CD4-positive, alpha-beta T cell treated with Interleukin-15 for 4 hours (primary cell): ENCODE measurements around the gene IL13RA1.
"Not testable (repeated sequence)": the region's sequence is repeated elsewhere in the genome, so short reads cannot be mapped to it uniquely, and the experiment has no call there.

Experiments
- DNase-seq: peaks from one replicate; pipeline ENCODE4 v3.0.0-alpha.2; 2020; ENCODE audit warnings: low spot score

IL13RA1 gene

DNA sequence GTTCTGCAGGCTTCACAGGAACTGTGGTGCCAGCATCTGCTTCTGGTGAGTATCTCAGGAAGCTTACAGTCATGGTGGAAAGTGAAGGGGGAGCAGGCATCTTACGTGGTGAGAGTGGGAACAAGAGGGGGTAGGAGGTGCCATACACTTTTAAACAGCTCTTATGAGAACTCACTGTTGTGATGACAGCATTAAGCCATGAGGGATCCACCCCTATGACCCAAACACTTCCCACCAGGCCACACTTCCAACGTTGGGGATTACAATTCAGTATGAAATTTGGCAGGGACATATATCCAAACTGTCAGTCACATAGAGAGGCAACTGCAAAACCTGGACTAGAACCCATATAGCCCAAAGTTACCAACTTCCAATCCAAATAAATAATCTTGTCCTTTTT is 53.1 kb downstream of the IL13RA1 start:
- no peak for DNase-seq

GRCh38 chrX:118780911-118781310 is 53.5 kb downstream of the IL13RA1 start:
- DNase-seq: no peak

- DNase-seq: no peak
These were observed 68.3 kb downstream of the IL13RA1 start for GRCh38 chrX:118795528-118796280.

- DNase-seq: no peak
These were observed 75.5 kb downstream of the IL13RA1 start for GRCh38 chrX:118802857-118803256.

- DNase-seq: peak; percentile 16
These were observed 80.0 kb downstream of the IL13RA1 start for GRCh38 chrX:118807151-118808017.

DNA sequence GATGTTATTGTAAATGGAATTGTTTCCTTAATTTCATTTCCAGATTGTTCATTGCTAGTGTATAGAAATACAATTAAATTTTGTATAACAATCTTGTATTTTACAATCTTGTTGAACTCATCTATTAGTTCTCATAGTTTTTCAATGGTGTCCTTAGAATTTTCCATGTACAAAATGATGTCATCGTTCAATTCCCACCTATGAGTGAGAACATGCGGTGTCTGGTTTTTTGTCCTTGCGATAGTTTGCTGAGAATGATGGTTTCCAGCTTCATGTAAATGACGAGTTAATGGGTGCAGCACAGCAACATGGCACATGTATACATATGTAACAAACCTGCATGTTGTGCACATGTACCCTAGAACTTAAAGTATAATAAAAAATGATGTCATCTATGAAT is 89.9 kb downstream of the IL13RA1 start:
- DNase-seq: not testable (repeated sequence)

DNA sequence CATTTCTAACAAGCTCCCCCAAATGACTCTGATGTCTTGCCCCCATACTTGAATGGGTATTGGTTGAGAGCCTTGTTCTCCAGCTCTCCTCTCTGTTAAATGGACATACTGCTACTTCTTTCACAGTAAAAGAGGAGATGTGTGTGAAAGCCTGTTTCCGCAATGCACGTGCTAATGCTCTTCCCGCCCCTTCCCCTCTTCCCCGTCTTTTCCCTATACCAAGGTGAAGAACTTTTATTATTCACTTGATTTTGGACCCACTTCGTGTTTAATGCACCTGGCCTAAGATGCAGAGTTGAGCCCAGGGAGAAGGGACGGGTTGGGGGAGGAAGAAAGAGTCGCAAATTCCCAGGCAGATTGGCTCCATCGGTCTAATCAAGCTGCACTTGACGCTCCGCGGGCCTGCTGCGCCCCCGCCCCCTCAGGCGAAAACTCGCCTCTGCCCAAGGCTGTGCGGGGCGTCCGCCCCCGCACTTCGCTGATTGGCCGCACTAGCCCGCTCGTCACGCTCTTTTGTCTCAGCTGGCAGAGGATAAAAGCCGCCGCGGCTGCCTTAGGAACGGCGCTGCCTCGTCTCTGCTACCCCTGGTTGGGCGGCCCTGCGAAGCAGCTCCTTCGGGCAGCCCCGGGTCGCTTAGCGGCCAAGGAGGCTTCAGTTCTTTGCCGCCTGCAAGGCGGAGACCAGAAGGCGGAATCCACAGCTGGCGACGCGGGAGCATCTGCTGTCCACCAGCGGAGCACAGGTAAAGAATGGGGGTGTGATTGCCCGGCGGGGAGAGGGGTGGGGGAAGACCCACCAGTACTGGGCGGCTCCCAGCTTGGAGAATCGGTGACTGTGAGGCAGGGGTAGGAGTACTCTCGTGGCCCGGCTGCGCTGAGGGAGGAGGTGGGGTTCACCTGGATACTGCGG is 96.1 kb downstream of the IL13RA1 start, which contains the start of gene ZCCHC12:
Gene ZCCHC12, plus strand, starts transcription at position 562 of the 910 bp plus-strand sequence. CDS start 1,421 bp downstream, outside the sequence.
- DNase-seq: peak; percentile 17

DNA sequence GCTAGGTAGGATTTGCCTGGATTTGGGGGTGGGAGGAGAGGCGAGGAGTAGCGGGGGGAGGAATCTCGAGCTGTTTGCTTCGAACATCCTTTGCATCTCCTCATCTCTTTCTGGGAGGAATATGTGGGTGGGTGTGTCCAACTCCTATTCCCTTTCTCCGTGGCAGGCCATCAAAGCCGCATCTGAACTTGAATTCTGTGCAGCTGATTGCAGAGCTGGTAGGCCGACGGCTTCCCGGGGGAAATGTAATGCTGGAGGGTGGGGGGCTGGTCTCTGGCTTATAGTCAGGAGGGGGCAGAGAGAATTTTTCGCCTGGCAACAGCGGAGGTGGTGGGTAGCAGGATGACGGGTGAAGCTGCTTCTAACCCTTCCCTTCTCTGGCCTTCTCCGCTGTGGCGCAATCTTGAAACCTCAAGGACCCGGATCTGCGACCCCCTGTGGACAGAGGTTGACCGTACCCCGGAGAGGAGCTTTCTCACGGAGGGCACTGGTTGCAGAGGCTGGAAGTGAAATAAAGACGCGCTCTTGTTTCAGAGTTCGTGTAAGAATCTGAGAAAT is 96.8 kb downstream of the IL13RA1 start:
- no peak for DNase-seq

DNA sequence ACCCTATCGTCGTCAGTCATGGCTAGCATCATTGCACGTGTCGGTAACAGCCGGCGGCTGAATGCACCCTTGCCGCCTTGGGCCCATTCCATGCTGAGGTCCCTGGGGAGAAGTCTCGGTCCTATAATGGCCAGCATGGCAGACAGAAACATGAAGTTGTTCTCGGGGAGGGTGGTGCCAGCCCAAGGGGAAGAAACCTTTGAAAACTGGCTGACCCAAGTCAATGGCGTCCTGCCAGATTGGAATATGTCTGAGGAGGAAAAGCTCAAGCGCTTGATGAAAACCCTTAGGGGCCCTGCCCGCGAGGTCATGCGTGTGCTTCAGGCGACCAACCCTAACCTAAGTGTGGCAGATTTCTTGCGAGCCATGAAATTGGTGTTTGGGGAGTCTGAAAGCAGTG is 97.8 kb downstream of the IL13RA1 start:
- DNase-seq: no peak

DNA sequence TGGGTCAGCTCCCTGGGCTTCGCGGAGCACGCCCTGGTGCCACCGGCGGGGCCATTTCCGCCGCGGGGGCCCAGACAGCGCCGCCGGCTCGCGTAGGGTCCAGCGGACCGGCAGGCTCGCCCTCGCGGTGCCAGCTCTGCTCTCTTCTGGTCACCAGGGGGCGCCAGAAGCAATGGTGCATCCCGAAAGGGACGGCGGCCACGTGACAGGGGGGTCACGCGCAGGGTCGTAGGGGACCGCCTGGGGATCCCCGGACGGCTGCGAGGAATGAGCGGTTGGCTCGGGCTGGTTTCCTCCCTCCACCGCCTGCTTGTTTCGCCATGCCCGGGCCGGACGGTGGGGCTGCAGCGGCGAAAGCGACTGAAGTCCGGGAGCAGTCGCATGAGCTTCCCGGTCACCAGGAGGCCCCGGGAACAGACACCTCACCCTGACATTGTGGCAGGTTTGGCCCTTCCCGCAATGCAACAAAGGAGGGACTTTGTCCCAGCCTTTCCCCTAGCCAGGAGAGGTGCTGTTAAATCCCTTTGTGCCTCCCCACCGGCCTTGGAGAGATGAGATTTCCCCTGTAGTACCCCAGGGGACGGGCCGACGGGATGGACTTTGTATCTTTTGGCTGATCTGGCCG is 112.0 kb downstream of the IL13RA1 start:
- peak; percentile 43 for DNase-seq
